ENCODE measurements around the gene CST4. TPM values are rescaled to one million over a fixed set of nuclear protein-coding genes. Genes with fewer than 3 reads are reported as not detected.

CST4 gene
- total and polyA plus RNA-seq, 2 donors (not counting 3 experiments of a cell fraction or from before 2014, with no cell fraction given) = not detected

- no peaks in the 10 kb centered on the region for H3K79me2 ChIP-seq (ENCODE audit: control insufficient read depth, insufficient read depth, low read length)
- H3K9me3 ChIP-seq (replicated peaks; ENCODE audit: control insufficient read depth, insufficient read depth, low read length) = no peaks in the 10 kb centered on the region
- no peak for DNase-seq (ENCODE audit: low read depth, low spot score)
- no peak overlapping the region for H3K4me3 ChIP-seq (replicated peaks in 1 of 3; ENCODE audit: insufficient read depth in 1 of 3, low read depth in 1 of 3, low read length in 3 of 3)
- no peaks in the 10 kb centered on the region for H3K9me1 ChIP-seq (replicated peaks; ENCODE audit: control insufficient read depth, extremely low read depth, insufficient read depth, low read length)
- no peaks in the 10 kb centered on the region for H4K20me1 ChIP-seq (replicated peaks; ENCODE audit: control insufficient read depth, extremely low read depth, insufficient read depth, low read length)
- intact Hi-C loops (cut with micrococcal nuclease) = no loop called here
- TF ChIP-seq FOS (IDR thresholded peaks at IDR 0.05; ENCODE audit: borderline replicate concordance, insufficient read depth, low read length) = no peak
- TF ChIP-seq CTCF (IDR thresholded peaks at IDR 0.05; ENCODE audit: extremely low read depth in 1 of 2, insufficient read depth in 1 of 2, low read depth in 1 of 2, low read length in 2 of 2) = no peak
- TF ChIP-seq POLR2AphosphoS5 (IDR thresholded peaks at IDR 0.05; ENCODE audit: insufficient read depth, low read depth, low read length) = no peak
- no peak for TF ChIP-seq MYC (IDR thresholded peaks at IDR 0.05; ENCODE audit: low read depth, low read length)
- TF ChIP-seq, protein P1, sequence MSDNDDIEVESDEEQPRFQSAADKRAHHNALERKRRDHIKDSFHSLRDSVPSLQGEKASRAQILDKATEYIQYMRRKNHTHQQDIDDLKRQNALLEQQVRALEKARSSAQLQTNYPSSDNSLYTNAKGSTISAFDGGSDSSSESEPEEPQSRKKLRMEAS (IDR thresholded peaks at IDR 0.05; ENCODE audit: insufficient read depth, insufficient read length) = no peak
- no peak for TF ChIP-seq GATA2 (IDR thresholded peaks at IDR 0.05; ENCODE audit: insufficient read depth, insufficient read length, low read depth, low read length)
- TF ChIP-seq POLR2A (IDR thresholded peaks at IDR 0.05; ENCODE audit: low read depth, low read length) = no peak
- no peak for TF ChIP-seq EZH2 (IDR thresholded peaks at IDR 0.05; ENCODE audit: borderline replicate concordance, low read depth, low read length, severe bottlenecking)
- no peak for TF ChIP-seq JUN (IDR thresholded peaks at IDR 0.05; ENCODE audit: borderline replicate concordance, insufficient read depth, insufficient read length, low read depth)
- peaks cover 33% of the 10 kb centered on the region for H3K4me1 ChIP-seq (ENCODE audit: control insufficient read depth, extremely low read depth, insufficient read depth, low read length)
- ChIA-PET CTCF (no interaction called here), POLR2A (no interaction called here)
- H2AFZ ChIP-seq (ENCODE audit: low read depth, low read length) = no peak overlapping the region
- no peaks in the 10 kb centered on the region for H3K36me3 ChIP-seq (ENCODE audit: control insufficient read depth in 2 of 2, extremely low read depth in 1 of 2, insufficient read depth in 2 of 2, low read length in 2 of 2)
- dilution Hi-C loops (cut with MboI; ENCODE audit: extremely low pct_ligation_motif_present, low sequenced_read_pairs) = no loop called here
- no TSS peak for BruUV-seq (replicated peaks)
- no peak overlapping the region for H3K9ac ChIP-seq (replicated peaks; ENCODE audit: extremely low read depth, insufficient read depth, low read length)
- FAIRE-seq = no peak
- H3K4me2 ChIP-seq (ENCODE audit: insufficient read depth, low read length) = no peak overlapping the region
- no peak overlapping the region for H3K27ac ChIP-seq (ENCODE audit: insufficient read depth, low read depth, low read length)
- H3K27me3 ChIP-seq (ENCODE audit: control insufficient read depth in 2 of 2, insufficient read depth in 2 of 2, low read length in 2 of 2) = no peaks in the 10 kb centered on the region
These were observed 852 bp downstream of the CST4 start for GRCh38 chr20:23687986-23688385.
